ENCODE measurements around the gene EMD. TPM values are rescaled to one million over a fixed set of nuclear protein-coding genes. Genes with fewer than 3 reads are reported as not detected.

EMD gene
- total and polyA plus RNA-seq, 2 experiments from 2014 or later: 39.4 to 61.0 TPM

- H3K4me3 ChIP-seq: no peak overlapping the region
- H3K9me2 ChIP-seq (replicated peaks; ENCODE audit: insufficient read depth): no peaks in the 10 kb centered on the region
- H3K4me2 ChIP-seq: no peak overlapping the region
- no peak overlapping the region for H2AFZ ChIP-seq
- H3K36me3 ChIP-seq (replicated peaks; ENCODE audit: insufficient read depth, low read depth): no peaks in the 10 kb centered on the region
- no peak for DNase-seq (ENCODE audit: low spot score)
- H3K9me3 ChIP-seq (ENCODE audit: low read depth): no peaks in the 10 kb centered on the region
- H3K27ac ChIP-seq: no peak overlapping the region
- peaks cover 11% of the 10 kb centered on the region for H4K20me1 ChIP-seq (ENCODE audit: insufficient read depth, poor library complexity, severe bottlenecking)
- WGBS (ENCODE audit: low lambda C conversion rate, missing lambda C conversion rate): 87% methylated on average over 20 of the region's 20 CpGs
- peaks cover 26% of the 10 kb centered on the region for H3K79me2 ChIP-seq
- H3K27me3 ChIP-seq: no peaks in the 10 kb centered on the region
- peaks cover 6% of the 10 kb centered on the region for H3K4me1 ChIP-seq (ENCODE audit: insufficient read depth)
- TF ChIP-seq, protein P1, sequence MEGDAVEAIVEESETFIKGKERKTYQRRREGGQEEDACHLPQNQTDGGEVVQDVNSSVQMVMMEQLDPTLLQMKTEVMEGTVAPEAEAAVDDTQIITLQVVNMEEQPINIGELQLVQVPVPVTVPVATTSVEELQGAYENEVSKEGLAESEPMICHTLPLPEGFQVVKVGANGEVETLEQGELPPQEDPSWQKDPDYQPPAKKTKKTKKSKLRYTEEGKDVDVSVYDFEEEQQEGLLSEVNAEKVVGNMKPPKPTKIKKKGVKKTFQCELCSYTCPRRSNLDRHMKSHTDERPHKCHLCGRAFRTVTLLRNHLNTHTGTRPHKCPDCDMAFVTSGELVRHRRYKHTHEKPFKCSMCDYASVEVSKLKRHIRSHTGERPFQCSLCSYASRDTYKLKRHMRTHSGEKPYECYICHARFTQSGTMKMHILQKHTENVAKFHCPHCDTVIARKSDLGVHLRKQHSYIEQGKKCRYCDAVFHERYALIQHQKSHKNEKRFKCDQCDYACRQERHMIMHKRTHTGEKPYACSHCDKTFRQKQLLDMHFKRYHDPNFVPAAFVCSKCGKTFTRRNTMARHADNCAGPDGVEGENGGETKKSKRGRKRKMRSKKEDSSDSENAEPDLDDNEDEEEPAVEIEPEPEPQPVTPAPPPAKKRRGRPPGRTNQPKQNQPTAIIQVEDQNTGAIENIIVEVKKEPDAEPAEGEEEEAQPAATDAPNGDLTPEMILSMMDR (IDR thresholded peaks at IDR 0.05; ENCODE audit: poor library complexity): no peak
- TF ChIP-seq EZH2phosphoT487 (IDR thresholded peaks at IDR 0.05; ENCODE audit: low read depth, severe bottlenecking, unreplicated experiment): no peak
- no peak for TF ChIP-seq EZH2 (IDR thresholded peaks at IDR 0.05; ENCODE audit: borderline replicate concordance)
These were observed 15.2 kb upstream of the EMD start for GRCh38 chrX:154363706-154364439.

DNA sequence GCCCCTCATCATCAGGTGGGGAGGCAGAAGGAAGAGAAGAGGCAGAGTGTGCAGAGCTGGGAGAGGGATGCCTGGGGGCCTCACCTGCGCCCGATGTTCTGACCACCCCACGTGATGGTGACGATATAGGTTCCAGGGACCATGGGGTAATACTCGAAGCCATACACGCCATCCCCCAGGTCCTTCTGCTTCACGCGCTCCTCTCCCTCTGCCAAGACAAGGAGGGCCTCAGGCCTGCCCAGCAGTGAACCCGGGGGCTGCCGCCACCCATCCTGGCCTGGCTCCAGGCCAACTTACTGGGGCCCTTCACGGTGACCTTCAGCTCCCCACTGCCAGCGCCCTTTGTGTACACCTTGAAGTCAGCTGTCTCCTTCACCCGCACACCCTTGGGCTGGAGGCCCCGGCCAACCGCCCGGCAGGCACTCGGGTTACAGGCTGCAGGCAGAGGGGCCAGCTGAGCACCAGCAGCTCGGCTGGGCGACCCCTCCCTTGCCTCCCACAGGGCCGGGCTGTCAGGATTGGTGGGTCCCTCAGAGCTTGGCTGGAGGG is 14.0 kb upstream of the EMD start:
- no peak for DNase-seq (ENCODE audit: low spot score)
- 87% methylated on average over 20 of the region's 20 CpGs for WGBS (ENCODE audit: low lambda C conversion rate, missing lambda C conversion rate)
- Histone ChIP-seq H3K36me3 (replicated peaks; ENCODE audit: insufficient read depth, low read depth) (no peaks in the 10 kb centered on the region), H3K4me1 (ENCODE audit: insufficient read depth) (peaks cover 8% of the 10 kb centered on the region), H2AFZ (no peak overlapping the region), H3K9me2 (replicated peaks; ENCODE audit: insufficient read depth) (no peaks in the 10 kb centered on the region), H3K9me3 (ENCODE audit: low read depth) (no peaks in the 10 kb centered on the region), H3K27ac (no peak overlapping the region), H3K27me3 (no peaks in the 10 kb centered on the region), H3K79me2 (peaks cover 30% of the 10 kb centered on the region), H4K20me1 (ENCODE audit: insufficient read depth, poor library complexity, severe bottlenecking) (peaks cover 11% of the 10 kb centered on the region), H3K4me2 (no peak overlapping the region), H3K4me3 (no peak overlapping the region)
- TF ChIP-seq EZH2phosphoT487 (IDR thresholded peaks at IDR 0.05; ENCODE audit: low read depth, severe bottlenecking, unreplicated experiment): no peak
- TF ChIP-seq, protein P1 (IDR thresholded peaks at IDR 0.05; ENCODE audit: poor library complexity): no peak
- no peak for TF ChIP-seq EZH2 (IDR thresholded peaks at IDR 0.05; ENCODE audit: borderline replicate concordance)

- DNase-seq (ENCODE audit: low spot score): no peak
- Histone ChIP-seq H3K79me2 (peaks cover 32% of the 10 kb centered on the region), H3K4me3 (no peak overlapping the region), H3K4me1 (ENCODE audit: insufficient read depth) (peaks cover 8% of the 10 kb centered on the region), H3K36me3 (replicated peaks; ENCODE audit: insufficient read depth, low read depth) (no peaks in the 10 kb centered on the region), H3K4me2 (no peak overlapping the region), H4K20me1 (ENCODE audit: insufficient read depth, poor library complexity, severe bottlenecking) (peaks cover 11% of the 10 kb centered on the region), H3K27me3 (no peaks in the 10 kb centered on the region), H3K9me3 (ENCODE audit: low read depth) (no peaks in the 10 kb centered on the region), H3K9me2 (replicated peaks; ENCODE audit: insufficient read depth) (no peaks in the 10 kb centered on the region), H2AFZ (no peak overlapping the region), H3K27ac (no peak overlapping the region)
- TF ChIP-seq EZH2 (IDR thresholded peaks at IDR 0.05; ENCODE audit: borderline replicate concordance): no peak
- TF ChIP-seq EZH2phosphoT487 (IDR thresholded peaks at IDR 0.05; ENCODE audit: low read depth, severe bottlenecking, unreplicated experiment): no peak
- TF ChIP-seq, protein P1 (IDR thresholded peaks at IDR 0.05; ENCODE audit: poor library complexity): no peak
- WGBS (ENCODE audit: low lambda C conversion rate, missing lambda C conversion rate): 92% methylated on average over 29 of the region's 32 CpGs
These were observed 13.0 kb upstream of the EMD start for GRCh38 chrX:154365997-154366665.
